Epithelial cell of prostate (primary cell): ENCODE results near the gene TTC9.
"Not testable (repeated sequence)": the region's sequence is repeated elsewhere in the genome, so short reads cannot be mapped to it uniquely, and the experiment has no call there.

ENCODE experiments used
- DNase-seq: peaks from one replicate; pipeline ENCODE4 v3.0.0-alpha.2; 2011; ENCODE audit warnings: low read depth, low spot score
- H3K27ac ChIP-seq: fragments of 450-650 bp; 2 replicates; pipeline ENCODE4 v1.5.1; 2017; ENCODE audit warnings: mild to moderate bottlenecking

Gene TTC9

DNA sequence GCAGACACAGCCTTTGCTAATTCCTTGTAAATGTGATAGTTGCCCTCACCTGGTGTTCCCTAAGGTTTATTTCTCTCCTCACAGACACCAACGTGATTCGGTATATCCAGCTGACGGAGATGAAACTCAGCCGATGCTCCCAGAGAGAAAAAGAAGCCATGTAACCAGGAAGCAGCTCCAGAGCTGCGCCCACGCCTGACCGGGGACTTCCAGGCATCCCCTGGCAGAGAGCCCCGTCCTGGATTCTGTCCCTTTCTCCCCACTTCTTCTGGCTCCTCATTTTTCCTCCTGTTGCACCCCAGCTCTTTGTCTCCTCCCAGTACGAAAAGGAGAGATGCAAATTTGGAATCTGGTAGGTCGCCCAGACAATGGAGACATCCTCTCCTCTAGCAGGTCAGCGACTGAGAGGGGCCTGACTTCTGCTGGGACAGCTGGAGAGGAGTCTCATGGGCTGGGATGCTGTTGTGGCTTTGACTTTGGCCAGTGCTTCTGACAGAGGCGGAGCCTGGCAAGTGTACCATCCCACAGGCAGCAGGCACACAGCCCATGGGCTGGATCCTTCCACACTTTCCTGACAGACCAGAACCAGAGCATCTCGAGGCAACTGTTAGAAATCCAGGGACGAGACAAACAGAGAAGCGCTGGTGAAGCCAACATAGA is 29.4 kb downstream of the TTC9 start:
- H3K27ac ChIP-seq, result no peak overlapping the region
- DNase-seq, result no peak

DNA sequence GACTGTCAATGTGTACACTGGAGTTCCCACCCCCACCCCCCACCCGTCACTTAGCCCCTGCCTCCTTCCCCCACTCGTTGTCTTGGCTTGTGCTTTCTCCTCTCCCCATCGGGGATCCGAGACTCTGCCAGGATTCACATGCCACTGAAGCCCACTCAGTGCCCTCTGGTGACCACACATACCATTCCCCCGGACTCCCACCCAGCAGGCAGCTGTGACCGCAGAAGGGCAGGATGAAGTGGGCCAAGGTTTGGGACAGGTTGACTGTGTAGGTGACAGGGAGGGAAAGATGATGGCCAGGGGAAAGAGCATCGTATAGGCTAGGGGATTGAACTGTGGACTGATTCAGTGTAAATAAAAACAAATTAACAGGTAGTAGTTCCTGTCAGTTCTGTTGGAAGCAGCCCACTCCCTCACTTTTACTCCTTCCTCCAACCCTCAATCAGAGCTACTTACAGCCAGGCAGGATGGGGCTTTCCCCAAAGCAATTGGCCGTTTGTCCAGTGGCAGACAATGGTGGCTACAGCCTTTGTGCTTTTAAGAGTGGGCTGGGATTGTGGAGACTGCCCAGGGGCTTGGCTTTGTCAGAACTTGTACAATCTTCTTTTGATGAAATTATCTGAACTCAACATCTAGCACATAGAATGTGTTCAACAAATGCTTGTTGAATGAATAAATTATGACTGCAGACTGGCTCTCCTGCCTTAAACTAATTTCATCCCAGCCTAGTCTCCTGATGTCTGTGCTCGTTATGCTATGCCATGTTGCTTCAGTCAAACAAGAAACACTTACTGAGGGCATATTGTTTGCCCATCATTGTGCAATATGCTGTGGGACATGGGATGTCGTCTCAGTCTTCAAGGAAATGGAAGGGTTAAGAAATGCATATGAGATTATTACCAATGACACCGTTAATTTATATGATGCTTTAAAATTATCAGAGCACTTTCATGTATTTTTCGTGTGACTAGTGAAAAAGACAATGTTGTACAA is 30.2 kb downstream of the TTC9 start:
- DNase-seq, result no peak
- no peak overlapping the region for H3K27ac ChIP-seq

DNA sequence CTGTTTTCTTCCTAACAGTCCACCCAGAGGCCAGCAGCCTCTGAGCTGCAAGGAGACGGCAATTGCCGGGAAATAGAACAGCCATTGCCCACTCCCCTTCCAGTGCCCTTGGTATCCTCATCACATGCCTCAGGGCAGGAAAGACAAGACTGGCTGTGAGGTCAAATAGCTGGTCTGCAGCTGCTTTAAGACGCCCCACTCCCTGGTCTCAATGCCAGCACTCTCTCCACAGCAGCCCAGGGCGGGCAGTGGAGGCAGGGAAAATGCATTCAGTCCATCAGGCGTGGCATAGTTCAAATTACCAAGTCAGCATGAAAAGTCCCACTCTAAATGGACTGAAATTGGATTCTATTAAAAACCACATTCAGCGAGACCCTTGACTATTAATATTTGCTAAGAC is 35.6 kb downstream of the TTC9 start:
- no peak overlapping the region for H3K27ac ChIP-seq
- DNase-seq, result no peak

DNA sequence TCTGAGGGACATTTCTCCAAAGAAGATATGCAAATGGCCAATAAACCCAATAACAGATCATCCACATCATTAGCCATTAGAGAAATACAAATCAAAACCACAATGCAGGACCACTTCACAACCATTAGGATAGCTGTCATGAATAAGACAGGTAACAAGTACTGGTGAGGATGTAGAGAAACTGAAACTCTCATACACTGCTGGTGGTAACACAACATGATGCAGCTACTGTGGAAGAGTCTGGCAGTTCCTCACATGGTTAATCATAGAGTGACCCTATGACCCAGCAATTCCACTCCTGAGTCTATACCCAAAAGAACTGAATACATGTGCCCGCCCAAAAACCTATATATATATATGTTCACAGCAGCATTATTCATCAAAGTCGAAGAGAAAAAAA is 39.0 kb downstream of the TTC9 start:
- H3K27ac ChIP-seq, result no peak overlapping the region
- DNase-seq, result no peak

DNA sequence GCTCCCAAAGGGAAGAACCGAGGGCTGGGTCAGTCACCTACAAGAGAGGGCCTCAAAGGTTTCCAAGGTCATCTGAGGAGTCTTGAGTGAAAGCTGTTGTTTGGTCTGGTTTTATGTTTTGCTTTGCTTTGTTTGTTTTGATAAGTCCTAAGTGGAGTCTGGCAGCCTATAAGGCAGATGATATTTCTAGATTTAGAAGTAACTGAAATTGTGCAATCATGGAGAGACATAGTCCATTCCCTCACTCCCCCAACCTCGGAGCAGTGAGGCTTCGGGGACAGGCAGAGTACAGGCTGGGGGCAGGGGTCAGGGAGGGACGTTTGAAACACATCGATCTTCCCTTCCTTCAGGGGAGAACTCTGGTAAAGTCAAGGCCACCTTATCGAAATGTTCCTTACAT is 42.3 kb downstream of the TTC9 start:
- H3K27ac ChIP-seq, result no peak overlapping the region
- no peak for DNase-seq

DNA sequence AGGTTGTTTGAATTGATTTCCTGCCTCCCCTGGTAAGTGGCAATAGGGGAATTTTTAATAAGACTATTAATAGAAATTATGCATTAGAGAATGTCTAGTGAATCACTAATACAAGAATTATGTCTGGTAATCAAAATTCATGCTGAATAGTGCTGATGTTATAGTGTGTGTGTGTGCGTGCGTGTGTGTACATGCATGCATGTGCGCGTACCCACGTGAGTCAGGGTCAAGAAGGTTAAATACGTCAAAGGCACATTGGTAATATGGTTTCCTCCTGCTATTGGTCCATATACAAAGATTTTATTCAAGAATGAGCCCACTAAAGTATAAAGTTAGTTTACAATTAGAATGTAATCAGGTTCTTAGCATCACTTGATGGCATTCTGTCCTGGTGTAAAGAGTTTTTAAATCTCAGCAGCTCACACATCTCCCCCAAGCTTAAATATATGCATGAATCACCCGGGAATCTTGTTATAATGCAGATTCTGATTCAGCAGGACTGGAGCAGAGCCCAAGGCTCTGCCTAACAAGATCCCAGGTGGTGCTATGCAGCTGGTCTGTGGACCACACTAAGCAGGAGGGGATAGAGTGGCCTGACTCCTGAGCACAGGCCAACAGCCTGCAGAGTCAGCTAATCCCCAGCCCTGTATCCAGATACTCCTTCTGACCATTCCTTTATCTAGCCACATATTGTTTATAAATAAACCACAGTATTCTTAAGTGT is 43.9 kb downstream of the TTC9 start:
- DNase-seq, result no peak
- H3K27ac ChIP-seq, result no peak overlapping the region

DNA sequence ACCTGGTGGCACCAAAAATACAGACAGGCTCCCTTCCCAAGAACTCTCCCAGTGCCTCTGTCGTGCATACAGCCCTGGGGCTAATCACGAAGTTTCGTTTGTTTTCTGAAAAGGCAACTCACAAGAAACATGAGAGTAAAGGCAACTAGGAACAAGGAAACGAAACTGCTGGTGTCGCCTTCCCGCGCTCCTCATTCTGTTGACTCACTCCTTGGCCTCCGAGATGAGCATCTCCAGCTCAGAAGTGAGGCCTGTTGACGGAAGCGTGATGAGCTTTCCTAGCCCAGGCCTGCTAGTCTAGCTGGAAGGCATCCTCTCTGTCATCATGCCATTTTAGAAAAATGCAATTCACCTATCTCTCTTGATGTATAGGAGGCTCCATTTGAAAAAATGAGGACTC is 50.5 kb downstream of the TTC9 start:
- DNase-seq, result peak; percentile 62
- H3K27ac ChIP-seq, result peak overlapping the region; percentile 57

DNA sequence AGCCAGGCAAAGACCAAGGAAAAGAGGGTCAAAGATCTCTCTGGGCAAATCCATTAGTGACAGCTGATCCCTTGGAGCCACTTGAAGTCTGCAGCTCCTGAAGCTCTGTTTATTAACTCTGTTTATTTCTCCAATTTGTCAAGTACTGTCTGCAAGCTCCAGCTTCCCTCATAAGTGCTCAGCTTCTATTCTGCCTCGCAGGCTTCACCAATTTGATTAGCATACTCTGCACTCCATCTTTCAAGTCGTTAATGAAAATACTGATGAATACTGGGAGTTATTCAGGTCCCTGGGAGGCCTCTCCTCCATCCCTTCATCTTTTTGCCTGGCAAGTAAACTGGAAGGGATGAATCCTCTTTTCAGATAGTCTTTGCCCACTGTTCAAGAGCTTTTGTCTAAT is 54.3 kb downstream of the TTC9 start:
- peak overlapping the region; percentile 97 for H3K27ac ChIP-seq
- no peak for DNase-seq

DNA sequence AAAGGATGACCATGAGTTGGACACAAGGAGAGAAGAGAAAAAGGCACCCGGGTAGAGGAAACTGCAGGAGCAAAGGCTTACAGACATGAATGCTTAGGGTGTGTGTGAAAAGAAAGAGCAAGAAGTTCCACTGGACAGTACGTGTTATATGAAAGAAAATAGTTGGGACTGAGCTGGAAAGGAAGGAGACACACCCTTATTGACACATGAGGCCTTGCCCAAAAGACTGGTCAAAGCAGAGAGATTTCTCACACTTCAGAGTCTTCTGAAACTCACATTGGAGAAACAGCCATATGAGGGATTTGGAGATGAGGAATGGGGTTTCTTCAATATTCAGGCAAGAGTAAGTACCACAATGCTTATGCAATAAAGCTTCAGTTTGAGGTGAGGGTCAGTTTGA is 56.0 kb downstream of the TTC9 start:
- DNase-seq, result no peak
- peak overlapping the region; percentile 97 for H3K27ac ChIP-seq

DNA sequence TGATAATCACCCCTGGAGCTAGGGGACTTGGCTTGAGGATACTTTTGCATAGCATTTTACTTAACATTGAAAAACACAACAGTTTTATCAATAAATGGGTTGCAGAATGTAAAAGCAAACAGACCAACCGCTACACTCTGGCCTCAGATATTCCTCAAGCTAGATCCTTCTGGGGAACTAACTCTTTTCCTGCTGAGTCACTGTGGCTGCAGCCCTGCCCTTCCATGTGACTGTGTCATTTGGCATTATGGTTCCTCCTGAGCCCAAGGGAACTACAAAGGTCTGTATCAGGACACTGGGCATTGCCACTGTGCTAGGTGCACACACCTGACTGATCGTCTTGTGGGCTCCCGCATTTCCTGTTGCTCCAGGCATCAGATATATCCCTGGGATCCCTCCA is 56.6 kb downstream of the TTC9 start:
- DNase-seq, result no peak
- peak overlapping the region; percentile 97 for H3K27ac ChIP-seq

DNA sequence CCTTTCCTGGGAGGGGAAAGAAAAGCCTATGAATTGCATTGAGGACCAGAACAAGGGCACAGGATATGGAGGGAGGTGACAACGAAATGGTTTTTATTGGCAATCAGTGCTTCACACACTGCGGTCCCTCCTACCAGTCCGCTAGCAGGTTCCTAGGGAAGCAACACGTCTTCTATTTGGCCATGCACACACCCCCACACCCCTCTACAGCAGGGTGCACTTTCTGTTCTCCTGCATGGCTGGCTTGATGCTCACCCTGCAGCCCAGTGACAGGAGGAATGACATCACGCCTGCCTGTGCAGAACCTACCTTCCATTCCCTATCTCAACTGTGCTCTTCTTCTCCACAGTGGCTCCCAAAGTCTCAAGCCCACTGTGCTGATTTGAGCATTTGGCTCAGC is 57.9 kb downstream of the TTC9 start:
- DNase-seq, result no peak
- H3K27ac ChIP-seq, result peak overlapping the region; percentile 97

DNA sequence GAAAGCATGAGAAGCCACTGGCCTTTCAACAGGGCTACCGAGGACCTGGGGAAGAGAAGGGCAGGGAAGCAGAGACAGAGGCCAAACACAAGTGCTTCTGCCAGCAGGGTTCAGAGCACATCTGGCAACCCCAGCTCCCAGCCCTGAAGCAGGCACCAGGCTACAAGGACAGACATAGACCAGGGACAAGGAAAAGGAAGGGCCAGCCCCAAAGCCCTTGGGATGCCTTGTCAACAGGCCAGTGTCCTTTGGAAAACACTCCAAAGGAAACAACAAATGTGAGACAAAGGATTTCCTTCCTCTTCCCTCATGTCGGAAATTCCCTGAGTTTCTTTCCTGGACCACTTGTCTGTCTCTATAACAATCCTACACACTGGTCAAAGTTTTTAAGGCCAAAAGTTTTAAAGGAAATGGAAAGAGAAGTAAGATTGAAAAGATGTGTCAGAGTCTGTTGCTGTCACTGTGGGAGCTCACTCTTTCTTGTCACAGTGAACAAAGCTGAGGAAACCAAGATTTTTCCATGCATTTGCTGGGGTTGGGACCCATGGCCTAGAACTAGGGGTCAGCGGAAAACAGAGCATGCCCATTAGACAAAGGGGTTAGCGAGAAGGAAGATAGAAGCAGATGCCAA is 59.4 kb downstream of the TTC9 start:
- peak overlapping the region; percentile 97 for H3K27ac ChIP-seq
- DNase-seq, result no peak

DNA sequence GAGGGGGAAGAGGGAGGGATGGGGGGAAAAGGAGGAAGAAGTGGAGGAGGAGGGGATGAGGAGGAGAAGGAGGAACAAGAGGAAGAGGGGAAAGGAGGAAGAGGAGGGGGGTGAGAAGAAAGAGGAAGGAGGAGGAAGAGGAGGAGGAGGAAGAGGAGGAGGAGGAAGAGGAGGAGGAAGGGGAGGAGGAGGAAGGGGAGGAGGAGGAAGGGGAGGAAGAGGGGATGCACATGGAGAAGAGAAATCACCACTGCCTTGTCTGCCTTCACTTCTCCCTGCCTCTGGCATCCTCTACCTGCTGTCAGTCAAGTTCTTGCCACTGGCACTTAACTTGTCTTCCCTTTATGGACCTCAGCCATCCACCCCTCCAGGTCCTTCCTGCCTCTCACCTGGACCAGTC is 59.9 kb downstream of the TTC9 start:
- H3K27ac ChIP-seq, result peak overlapping the region; percentile 97
- DNase-seq, result no peak

DNA sequence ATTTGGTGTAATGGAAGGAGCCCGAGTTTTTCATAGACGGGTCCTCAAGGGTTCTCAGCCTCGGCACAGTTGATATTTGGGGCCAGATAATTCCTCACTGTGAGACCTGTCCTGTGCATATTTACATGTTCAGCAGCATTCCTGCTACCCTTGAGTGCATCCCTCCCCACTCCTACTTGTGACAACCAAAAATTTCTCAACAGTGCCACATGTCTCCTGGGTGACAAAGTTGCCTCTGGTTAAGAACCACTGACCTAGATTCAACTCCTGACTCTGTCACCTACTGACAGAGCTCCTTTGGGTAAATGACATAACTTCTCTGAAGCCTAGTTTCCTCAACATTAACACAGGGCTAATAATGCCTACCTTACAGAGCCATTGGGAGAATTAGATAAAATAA is 60.4 kb downstream of the TTC9 start:
- H3K27ac ChIP-seq, result peak overlapping the region; percentile 97
- DNase-seq, result no peak

DNA sequence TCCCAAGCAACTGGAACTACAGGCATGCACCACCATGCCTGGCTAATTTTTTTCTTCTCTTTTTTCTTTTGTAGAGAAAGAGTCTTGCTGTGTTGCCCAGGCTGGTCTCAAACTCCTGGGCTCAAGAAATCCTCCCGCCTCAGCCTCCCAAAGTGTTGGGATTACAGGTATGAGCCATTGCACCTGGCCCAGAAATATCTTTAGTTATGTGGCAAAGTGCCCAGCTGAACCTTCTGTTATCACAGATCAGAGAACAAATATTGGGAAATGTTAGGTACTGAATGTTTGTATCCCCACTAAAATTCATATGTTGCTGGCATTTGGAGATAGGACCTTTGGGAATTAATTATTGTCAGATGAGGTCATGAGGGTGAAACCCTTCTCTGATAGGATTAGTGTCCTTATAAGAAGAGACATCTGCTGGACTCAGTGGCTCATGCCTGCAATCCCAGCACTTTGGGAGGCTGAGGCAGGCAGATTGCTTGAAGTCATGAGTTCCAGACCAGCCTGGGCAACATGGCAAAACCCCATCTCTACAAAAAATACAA is 62.0 kb downstream of the TTC9 start:
- not testable (repeated sequence) for H3K27ac ChIP-seq, DNase-seq

DNA sequence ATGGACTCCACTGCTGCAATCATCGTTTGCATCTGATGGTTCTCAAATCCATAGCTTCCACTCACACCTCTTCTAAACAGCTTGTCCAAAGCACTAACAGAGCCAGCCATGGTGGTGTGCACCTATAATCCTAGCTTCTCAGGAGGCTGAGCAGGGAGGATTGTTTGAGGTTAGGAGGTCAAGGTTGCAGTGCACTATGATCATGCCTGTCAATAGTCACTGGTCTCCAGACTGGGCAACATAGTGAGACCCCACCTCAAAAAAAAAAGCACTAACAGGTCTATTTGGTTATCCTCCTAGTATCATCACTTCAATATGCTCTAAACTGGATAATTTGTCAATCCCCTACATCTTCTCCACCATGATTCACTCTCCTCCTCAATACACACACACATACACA is 63.2 kb downstream of the TTC9 start:
- DNase-seq, result no peak
- no peak overlapping the region for H3K27ac ChIP-seq

DNA sequence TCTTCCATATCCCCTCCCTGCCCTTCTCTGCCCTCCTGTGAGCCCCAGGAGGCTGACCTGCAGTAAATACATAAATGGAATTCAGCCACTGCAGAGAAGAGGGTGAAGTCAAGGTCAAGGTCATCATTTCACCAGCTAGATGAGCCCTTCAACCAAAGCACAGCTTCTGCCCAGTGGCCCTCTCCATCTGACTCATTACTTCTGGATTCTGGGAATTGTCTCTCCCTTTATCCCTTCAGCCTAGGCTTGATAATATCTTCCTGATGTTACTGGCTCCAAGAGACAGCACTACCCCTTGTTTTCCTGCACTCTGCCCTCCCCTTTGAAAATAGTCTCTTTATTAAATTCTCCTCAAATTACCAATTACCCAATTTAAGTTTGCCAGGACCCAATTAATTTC is 64.5 kb downstream of the TTC9 start:
- peak overlapping the region; percentile 48 for H3K27ac ChIP-seq
- no peak for DNase-seq

DNA sequence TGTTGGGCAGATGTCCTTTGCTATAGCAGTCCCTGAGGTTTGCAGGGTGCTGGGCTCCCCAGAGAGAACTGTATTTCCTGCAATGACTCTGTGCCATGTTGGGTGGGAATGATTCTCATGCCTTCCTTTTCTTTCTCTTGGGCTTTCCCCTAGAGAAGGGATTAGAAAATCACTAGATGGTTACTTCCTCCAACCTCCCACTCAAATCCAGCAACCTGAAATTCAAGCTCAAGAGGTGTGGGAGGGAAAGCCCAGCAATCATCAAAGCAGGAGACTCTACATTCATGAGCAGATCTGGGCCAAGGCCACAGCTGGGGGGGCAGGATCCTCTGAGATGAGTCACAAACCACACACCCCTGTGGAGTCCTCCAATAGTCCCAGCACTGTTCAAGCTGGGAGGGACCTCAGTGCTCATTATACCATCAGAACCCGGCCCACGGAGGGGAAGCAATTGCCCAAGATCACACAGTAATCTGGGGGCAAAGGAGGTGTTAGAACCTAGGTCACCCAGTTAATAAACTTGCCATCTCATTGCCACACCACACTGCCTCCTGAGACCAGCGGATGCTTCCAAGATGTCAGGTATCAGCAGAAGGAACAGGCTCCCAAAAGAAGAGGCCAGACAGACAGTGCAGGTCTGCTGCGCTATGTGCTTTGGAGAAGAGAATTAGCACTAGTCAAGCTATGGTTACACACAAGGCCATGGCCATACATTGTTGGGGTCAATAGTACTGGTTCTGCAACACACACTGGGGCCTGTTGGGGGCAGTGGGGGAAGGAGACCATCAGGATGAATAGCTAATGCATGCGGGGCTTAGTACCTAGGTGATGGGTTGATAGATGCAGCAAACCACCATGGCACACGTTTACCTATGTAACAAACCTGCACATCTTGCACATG is 65.7 kb downstream of the TTC9 start:
- H3K27ac ChIP-seq, result peak overlapping the region; percentile 48
- peak; percentile 83 for DNase-seq
